NCI-H460 (cell line): ENCODE results near the gene ALKBH6. TPM values are rescaled to one million over a fixed set of nuclear protein-coding genes. Genes with fewer than 3 reads are reported as not detected.

Source experiments
- DNase-seq: peaks from one replicate; pipeline ENCODE4 v3.0.0-alpha.2; 2016; ENCODE audit warnings: low read depth; ENCODE audit errors: extremely low read depth
- total RNA-seq: library from RNA; depleted of rRNA; stranded (reverse); fragments of >200 nt; shearing (Covaris generic); gene quantifications from 2 replicates; pipeline ENCODE4 v1.2.3, GENCODE V29; 2014

Gene ALKBH6
- total RNA-seq, 1 experiment from 2014 or later: 25.6 TPM

- no peak for DNase-seq
Measured at GRCh38 chr19:36031308-36031707, 17.3 kb upstream of the ALKBH6 start.

- no peak for DNase-seq
Measured at GRCh38 chr19:36030264-36031148, 16.5 kb upstream of the ALKBH6 start.

GRCh38 chr19:36028313-36029041 is 14.5 kb upstream of the ALKBH6 start:
- DNase-seq: no peak

- DNase-seq: no peak
Measured at GRCh38 chr19:36027696-36028095, 13.7 kb upstream of the ALKBH6 start.

GRCh38 chr19:36026091-36026876 is 12.3 kb upstream of the ALKBH6 start:
- no peak for DNase-seq

DNA sequence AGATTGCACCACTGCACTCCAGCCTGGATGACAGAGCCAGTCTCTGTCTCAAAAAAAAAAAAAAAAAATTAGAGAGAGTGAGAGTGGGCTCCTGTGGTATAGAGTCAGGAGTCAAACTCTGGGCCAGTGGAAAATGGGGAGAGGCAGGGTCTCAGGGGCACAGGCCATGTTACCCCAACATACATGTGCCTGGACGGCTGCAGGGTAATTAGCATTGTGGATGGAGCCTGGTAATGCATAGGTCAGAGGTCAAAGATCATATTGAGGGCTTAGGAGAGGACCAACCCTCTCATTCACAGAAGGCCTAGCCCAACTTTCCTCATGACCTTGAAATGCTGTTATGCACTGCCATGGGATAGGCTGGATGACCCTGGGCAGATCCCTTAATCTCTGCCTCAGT is 11.5 kb upstream of the ALKBH6 start:
- DNase-seq: no peak

- DNase-seq: no peak
Measured at GRCh38 chr19:36023432-36023831, 9.4 kb upstream of the ALKBH6 start.

DNA sequence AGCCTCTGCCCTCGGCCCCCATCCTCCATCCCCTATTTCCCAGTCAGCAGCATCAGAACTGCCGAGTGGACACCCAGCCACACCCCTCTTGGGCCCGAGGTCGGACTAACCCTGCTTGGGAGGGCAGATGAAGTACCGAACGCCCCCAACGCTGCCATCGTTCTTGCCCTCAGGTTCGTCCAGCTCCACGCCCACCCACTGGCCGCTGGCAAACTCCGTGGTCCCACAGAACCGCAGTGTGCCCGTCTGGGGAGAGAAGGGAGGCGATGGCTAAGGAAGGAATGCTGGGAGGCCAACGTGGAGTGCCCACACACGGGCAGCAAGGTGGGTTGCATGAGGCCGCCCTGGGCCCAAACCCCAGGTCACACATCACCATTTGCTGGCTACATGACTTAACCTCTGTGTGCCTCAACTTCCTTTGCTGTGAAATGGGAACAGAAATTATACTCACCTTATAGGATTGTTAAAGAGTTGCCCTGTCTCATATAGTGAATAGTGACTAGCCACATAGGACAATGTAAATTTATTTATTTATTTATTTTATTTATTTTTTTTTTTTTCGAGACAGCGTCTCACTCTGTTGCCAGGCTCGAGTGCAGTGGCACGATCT is 5.2 kb upstream of the ALKBH6 start:
- no peak for DNase-seq

DNA sequence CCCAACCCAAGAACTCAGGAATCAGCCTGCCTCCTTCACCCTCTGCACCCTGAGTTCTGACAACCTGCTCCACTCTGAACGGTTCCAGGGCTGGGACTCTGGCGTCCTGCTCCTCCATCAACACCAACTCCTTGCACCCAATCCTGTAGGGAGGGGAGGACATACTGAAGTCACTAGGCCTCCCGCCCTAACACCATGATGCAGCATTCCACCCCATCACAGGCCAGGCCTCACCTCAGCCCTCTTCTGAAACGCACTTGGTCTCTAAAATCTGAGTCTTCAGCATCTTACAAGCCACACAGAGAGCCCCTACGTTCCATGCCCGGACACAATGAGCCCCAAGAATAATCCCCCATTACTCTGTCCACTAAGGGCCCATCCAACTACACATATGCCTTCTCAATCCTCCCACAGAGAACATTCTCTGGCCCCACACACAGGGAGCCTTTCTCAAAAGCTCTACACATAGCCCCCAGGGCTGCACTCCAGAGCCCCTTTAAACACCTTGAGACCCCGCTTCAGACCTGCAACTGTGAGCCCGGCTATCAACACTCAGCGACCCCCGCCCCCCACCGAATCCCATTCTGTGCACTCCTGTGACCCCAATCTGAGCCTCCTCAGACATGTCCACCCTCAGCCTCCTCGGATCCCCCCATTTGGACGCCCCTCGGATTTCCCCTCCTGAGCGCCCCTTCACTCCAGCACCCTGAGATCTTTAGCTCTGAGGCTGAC is 567 bp downstream of the ALKBH6 start:
- no peak for DNase-seq

- no peak for DNase-seq
Measured at GRCh38 chr19:36010402-36010801, 3.6 kb downstream of the ALKBH6 start.

GRCh38 chr19:36009633-36010379 is 4.2 kb downstream of the ALKBH6 start:
- DNase-seq: no peak

- peak; percentile 53 for DNase-seq
Measured at GRCh38 chr19:36009220-36009619, 4.8 kb downstream of the ALKBH6 start.

DNA sequence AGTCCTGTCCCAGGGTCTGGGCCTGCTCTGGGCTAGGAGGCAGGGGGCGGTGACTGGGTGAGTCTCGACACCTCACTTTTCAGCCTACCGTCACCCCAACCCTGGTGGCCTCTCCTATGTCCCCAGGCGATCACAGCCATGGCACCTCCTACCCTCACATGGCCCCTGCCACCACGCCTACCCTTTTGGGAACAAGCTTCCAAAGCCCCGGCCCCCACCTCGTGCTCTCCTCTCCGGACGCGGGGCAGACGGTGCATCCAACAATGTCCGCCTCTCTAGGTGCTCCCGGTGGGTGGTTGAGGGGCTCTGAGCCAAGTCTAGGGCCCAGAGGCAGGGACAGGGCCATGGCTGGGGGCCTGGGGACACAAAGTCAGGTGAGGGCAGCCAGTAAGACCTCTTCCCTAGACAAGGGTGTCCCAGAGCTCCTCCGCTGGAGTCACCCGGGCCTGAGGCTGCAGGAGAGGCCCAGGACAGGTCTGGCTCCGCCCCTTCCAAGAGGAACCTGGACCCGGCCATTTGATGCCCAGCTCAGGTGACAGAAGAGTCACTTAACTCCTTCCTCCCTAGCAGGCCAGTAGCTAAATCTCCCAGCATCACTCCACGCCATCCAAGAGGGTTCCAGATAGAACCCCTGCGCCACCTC is 5.6 kb downstream of the ALKBH6 start, which contains the start of gene SYNE4:
Gene SYNE4 (minus strand): TSS at position 478 of the 643 bp plus-strand sequence. CDS start 132 bp downstream, at position 346.
- no peak for DNase-seq

- DNase-seq: no peak
Measured at GRCh38 chr19:36006955-36007354, 7.1 kb downstream of the ALKBH6 start.

GRCh38 chr19:36003284-36003683 is 10.7 kb downstream of the ALKBH6 start:
- no peak for DNase-seq

DNA sequence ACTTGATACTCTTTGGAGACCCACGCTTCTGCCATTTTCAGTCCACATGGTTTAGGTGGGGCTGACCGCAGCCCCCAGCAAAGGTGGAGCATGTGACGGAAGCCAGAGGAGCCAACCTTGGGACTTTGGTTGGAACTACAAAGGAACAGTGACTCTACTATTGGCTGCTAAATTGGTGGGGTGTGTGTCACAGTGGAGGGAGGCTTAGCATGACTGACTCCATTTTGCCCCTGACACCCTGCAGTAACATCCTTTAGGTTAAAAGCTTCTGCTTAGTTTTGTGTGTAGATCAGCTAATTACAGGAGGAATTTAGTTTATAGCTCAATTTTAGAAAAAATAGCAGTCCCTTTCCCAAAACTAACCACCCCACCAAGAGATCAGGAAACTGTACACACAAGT is 12.4 kb downstream of the ALKBH6 start:
- DNase-seq: no peak

DNA sequence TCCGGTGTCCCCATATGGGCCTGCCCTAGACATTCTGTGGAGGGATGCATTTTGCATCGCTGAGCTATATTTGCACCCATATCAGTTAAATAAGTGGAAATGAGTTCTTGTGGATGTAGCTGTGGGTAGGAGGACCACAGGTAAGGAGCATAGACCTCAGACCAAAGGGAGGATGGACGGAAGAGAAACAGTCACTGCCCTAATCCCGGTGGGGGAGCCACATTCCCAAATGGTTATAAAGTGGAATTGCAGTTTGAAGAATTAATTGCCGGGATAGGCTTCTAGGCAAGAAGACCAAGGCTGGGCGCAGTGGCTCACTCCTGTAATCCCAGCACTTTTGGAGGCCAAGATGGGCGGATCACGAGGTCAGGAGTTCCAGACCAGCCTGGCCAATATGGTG is 17.2 kb downstream of the ALKBH6 start:
- no peak for DNase-seq
